ENCODE data around the gene CCDC61.
A peak's percentile ranks its signal among the peaks of the same experiment; 100 is the strongest.

Gene CCDC61

GRCh38 chr19:46009530-46010510, 14.6 kb downstream of the CCDC61 start:
- H3K4me3 ChIP-seq (ENCODE audit: low read depth, low read length), result no peak overlapping the region
- no peak for DNase-seq (ENCODE audit: low read depth)

GRCh38 chr19:46014534-46014933, 19.3 kb downstream of the CCDC61 start:
- DNase-seq (ENCODE audit: low read depth), result no peak
- peak overlapping the region; percentile 18 for H3K4me3 ChIP-seq (ENCODE audit: low read depth, low read length)

- DNase-seq (ENCODE audit: low read depth), result no peak
- peak overlapping the region; percentile 18 for H3K4me3 ChIP-seq (ENCODE audit: low read depth, low read length)
Measured at GRCh38 chr19:46014941-46015686, 19.8 kb downstream of the CCDC61 start.

DNA sequence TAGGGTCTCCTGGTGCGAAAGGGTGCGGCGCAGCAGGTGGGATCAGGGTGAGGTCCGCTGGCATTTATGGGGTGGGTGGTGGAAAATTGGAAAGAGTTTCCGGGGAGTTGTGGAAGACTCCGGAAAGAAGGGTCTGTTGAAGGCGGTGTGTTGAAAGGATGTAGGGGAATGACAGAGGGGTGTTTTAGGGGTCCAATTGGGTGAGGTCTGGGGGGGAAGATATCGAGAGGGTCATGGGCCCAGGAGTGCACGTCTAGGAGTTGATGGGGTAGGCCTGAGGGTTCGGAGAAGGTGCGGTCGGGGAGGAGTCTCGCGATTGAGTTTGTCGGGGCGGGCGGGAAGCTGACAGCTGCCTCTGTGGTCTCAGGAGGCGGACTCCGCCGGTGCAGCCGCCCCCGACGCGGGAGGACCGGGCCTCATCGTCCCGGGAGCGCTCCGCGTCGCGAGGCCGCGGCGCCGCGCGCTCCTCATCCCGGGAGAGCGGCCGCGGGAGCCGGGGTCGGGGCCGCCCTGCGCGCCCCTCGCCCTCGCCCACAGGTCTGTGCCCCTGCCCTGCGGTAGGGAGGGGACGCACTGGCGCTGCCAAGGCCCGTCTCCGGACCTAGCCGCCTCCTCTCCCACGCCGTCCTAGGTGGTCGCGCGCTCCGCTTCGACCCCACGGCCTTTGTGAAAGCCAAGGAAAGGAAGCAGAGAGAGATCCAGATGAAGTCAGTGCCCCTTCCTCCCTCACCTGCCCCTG, 20.6 kb downstream of the CCDC61 start:
- peak overlapping the region; percentile 47 for H3K4me3 ChIP-seq (ENCODE audit: low read depth, low read length)
- DNase-seq (ENCODE audit: low read depth), result no peak

GRCh38 chr19:46016426-46017094, 21.3 kb downstream of the CCDC61 start:
- DNase-seq (ENCODE audit: low read depth), result no peak

GRCh38 chr19:46017095-46017429, 21.8 kb downstream of the CCDC61 start:
- DNase-seq (ENCODE audit: low read depth), result no peak
- no peak overlapping the region for H3K4me3 ChIP-seq (ENCODE audit: low read depth, low read length)

More at GRCh38 chr19:46016426-46017094, 21.3 kb downstream of the CCDC61 start:
- peak overlapping the region; percentile 47 for H3K4me3 ChIP-seq (ENCODE audit: low read depth, low read length)

DNA sequence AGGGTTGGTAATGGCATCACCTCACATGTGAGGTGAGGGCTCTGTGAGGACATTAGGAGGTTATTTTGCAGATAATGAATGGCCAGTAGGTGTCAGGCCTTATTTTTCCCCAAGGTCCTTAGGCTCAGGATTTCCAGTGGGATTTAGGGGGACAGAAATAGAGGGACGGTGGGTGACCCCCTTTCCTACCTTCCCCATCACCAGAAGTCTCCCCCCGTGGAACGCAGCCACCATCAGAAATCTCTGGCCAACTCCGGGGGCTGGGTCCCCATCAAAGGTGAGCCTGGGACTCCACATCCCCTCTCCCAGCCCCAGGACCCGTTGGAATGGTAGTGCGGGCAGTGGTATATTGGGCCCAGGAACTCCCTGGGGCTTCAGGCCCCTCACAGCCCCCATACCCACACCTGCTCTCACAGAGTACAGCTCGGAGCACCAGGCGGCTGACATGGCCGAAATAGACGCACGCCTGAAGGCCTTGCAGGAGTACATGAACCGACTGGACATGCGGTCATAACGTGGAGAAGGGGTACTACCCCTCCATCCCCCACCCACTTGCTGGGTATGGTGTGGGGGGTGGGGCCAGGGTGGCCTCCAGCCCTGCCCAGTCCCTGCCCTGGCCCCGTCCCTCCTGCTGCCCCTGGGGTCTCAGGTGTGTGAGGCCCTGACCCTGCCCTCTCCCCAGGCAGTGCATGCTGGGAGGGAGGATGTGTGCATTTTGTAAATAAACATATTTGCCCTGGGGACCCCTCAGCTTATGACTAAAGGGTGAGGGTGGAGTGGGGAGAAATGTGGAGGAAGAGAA, 22.8 kb downstream of the CCDC61 start:
- no peak overlapping the region for H3K4me3 ChIP-seq (ENCODE audit: low read depth, low read length)
- DNase-seq (ENCODE audit: low read depth), result no peak

DNA sequence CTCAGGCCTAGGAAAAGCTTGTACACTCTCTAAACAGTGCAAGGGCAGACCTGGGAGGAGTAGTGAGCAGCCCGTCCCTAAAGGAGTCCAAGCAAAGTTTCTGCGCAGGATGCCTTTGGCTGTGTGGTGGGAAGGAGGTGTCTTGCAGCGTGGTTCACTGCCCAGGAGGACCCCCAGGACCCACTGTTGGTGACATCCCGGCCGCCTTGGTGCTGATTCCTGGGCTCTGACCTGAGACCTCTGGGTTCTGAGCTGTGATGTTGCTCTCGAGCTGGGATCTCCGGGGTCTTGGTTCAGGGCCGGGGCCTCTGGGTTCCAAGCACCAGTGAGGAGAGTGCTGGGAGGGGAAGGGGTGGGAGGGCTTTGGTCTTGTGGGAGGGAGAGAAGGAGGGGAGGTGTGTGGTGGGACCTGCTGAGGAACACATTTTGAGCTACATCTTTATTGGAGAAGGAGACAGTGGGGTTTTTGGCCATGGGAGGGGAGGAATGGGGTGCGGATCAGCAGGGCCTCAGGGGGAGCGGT, 23.5 kb downstream of the CCDC61 start:
- no peak overlapping the region for H3K4me3 ChIP-seq (ENCODE audit: low read depth, low read length)
- DNase-seq (ENCODE audit: low read depth), result no peak

DNA sequence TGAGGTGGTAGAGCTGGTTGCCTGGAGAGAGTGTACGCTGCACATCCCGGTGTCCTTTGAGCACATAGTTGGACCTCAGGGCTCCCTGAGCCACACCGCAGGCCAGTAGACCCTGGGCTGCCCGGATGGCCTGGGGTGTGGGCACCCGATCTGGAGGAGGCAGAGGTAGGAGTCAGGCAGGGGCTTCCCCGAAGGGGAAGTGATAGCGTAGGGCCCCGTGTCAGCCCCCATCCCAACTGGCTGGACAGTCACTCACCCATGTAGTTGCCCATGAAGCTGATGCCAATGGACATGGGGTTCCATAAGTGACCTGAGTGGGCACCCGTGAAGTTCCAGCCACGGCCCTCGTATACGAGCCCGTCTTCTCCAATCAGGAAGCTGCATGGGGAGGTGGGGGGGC, 24.0 kb downstream of the CCDC61 start:
- DNase-seq (ENCODE audit: low read depth), result no peak

GRCh38 chr19:46020819-46021125, 25.5 kb downstream of the CCDC61 start:
- no peak for DNase-seq (ENCODE audit: low read depth)
- H3K4me3 ChIP-seq (ENCODE audit: low read depth, low read length), result no peak overlapping the region

More for the DNA sequence above, 24.0 kb downstream of the CCDC61 start:
- no peak overlapping the region for H3K4me3 ChIP-seq (ENCODE audit: low read depth, low read length)

- H3K4me3 ChIP-seq (ENCODE audit: low read depth, low read length), result no peak overlapping the region
- DNase-seq (ENCODE audit: low read depth), result no peak
Measured at GRCh38 chr19:46021531-46022041, 26.3 kb downstream of the CCDC61 start.

DNA sequence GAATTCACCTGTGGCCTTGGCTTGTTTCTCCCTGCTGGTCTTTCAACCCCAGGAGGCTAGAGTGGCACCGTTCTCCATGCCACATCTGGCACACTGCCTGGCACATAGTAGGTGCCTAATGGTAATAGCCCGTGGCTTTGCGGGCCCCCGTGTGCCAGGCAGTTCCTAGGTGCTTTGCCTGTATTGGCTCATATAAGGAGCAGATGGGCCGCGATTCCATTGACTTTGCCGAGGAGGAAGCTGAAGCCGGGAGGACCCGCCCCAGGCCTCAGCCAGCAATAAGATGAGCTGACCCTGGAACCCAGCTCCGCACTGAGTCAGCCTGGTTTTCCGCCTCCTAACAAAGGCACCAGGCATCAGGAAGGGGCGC, 26.8 kb downstream of the CCDC61 start:
- DNase-seq (ENCODE audit: low read depth), result no peak
- no peak overlapping the region for H3K4me3 ChIP-seq (ENCODE audit: low read depth, low read length)

DNA sequence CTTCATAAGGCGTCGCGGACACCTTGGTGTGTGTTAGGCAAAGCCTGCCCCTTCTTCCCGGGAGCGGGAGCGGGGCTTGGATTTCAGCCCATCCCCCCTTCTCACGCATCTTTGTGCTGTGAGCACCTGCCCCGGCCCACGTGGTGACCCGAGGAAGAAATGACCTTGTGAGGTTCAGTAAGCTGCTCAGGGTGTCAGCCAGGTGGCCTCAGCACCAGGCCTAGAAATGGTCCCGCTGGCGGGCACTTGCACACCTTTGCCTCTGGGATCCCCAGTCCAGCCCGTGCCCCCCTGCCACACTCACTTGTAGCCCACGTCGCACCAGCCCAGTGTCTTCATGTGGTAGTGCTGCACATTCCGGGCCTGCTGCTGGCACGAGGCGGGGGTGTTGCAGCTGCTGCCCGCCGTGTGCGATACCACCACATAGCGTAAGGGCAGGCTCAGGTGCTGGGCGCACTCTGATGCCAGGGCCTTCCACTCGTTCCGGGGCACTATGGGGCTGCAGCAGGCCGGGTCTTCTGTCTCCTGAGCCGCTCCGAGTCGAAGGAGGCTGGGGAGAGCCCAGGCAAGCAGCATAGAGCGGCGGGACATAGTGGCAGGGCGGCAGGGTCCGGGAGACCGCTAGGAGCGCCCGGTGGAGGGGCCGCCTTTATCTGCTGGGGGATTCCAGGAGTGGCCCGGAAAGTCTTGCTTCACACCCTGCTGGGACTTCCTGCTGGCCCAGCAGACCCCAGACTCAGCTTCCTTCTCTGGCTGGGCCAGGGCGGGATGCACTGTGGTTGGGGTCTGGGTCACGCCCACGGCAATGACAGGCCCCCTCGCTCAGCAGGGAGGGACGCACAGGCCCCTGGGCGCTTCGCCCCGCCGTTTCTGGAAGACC, 27.4 kb downstream of the CCDC61 start, which contains the start of gene PGLYRP1:
PGLYRP1 (minus strand) TSS at position 623 of the 880 bp plus-strand sequence; CDS start at position 591, 32 bp downstream.
- no peak for DNase-seq (ENCODE audit: low read depth)
- H3K4me3 ChIP-seq (ENCODE audit: low read depth, low read length), result no peak within 1 kb of the TSS

DNA sequence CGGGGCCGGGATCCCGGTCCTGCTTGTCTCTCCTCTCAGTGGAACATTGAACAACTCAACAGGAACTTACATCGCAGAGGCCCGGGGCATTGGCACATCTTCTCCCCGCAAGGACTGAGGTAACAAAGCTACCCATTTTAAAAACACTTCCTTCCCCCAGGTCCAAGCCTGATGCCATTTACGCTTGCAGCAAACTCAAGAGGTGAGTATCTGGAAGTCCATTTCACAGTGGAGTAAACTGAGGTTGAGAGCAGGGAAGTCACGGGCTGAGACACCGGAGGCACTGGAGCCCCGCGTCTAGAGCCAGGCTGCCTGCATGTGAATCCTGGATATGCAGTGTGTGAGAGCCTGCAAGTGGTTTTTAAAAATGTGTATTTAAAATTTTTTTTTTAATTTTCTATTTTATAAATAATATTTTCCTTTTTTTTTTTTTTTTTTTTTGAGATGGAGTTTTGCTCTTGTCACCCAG, 28.1 kb downstream of the CCDC61 start:
- H3K4me3 ChIP-seq (ENCODE audit: low read depth, low read length), result no peak overlapping the region
- no peak for DNase-seq (ENCODE audit: low read depth)

GRCh38 chr19:46025835-46026234, 30.6 kb downstream of the CCDC61 start:
- no peak for DNase-seq (ENCODE audit: low read depth)
- H3K4me3 ChIP-seq (ENCODE audit: low read depth, low read length), result no peak overlapping the region

GRCh38 chr19:46030812-46031550, 35.7 kb downstream of the CCDC61 start:
- H3K4me3 ChIP-seq (ENCODE audit: low read depth, low read length), result no peak overlapping the region
- no peak for DNase-seq (ENCODE audit: low read depth)
